SU-DHL-6 (cell line): ENCODE results near the gene HPCAL4.

Experiments
- CTCF ChIP-seq: fragments of 200-600 bp; sonication (generic); IDR thresholded peaks from one replicate; pipeline ENCODE4 v1.5.1; 2017; ENCODE audit warnings: antibody characterized with exemption, mild to moderate bottlenecking, low read length, moderate library complexity; ENCODE audit not compliant: insufficient read depth, poor library complexity, severe bottlenecking
- EZH2phosphoT487 ChIP-seq: fragments of 200-600 bp; sonication (generic), shearing (Covaris generic); conservative IDR thresholded peaks from 2 replicates; pipeline ENCODE4 v1.6.1; 2018; ENCODE audit warnings: mild to moderate bottlenecking, antibody characterized with exemption, low read length, moderate library complexity, mixed read lengths

GRCh38 chr1:39692152-39693074 lies 1.2 kb upstream of the HPCAL4 start:
- TF ChIP-seq CTCF (no peak), EZH2phosphoT487 (no peak)
